Right cardiac atrium (tissue), 5 donors: ENCODE data around the gene REV1. TPM values are rescaled to one million over a fixed set of nuclear protein-coding genes. Genes with fewer than 3 reads are reported as not detected.

Source experiments
- polyA plus RNA-seq: library from polyadenylated mRNA; stranded (reverse); fragments of 200-250 nt; gene quantifications from one replicate; pipeline ENCODE4 v1.2.3, GENCODE V29; 2013
- total RNA-seq, 4 donors: library from RNA; stranded (reverse); fragmentation: NEBNext Ultra II Directional; extraction: Animal tissue kit (Norgen Biotek cat#: 25700); gene quantifications; one replicate each; pipeline ENCODE4 v1.2.1, GENCODE V29; 2021
- donor health status: healthy with polysubstance abuse.
- donor health status: DM: no; HTN: yes; CAD: no.
- donor health status: DM: no; HTN: no; CAD: no.
- donor health status: DM: no; HTN: yes; CAD: no; lungs with severe emphysema.
- donor health status: DM: yes; HTN: yes; CAD: no.

Gene REV1
- total and polyA plus RNA-seq, 5 donors: 16.4 to 37.1 (median 34.0) TPM

Other genes with a start within 250 kb of the REV1 start
- gene LYG2, start 234.4 kb downstream of the REV1 start, total RNA-seq: not detected
- not detected for gene LYG2, start 234.4 kb downstream of the REV1 start, polyA plus RNA-seq
- under 1 TPM in 3 of 4 donors, not detected in 1; 0.40 to 0.72 (median 0.65) TPM for gene LYG1, start 188.8 kb downstream of the REV1 start, total RNA-seq
- 0.84 TPM for gene LYG1, start 188.8 kb downstream of the REV1 start, polyA plus RNA-seq
- 10 to 100 TPM; 18.7 to 22.4 (median 20.2) TPM for gene TXNDC9, start 153.7 kb downstream of the REV1 start, total RNA-seq
- 22.5 TPM for gene TXNDC9, start 153.7 kb downstream of the REV1 start, polyA plus RNA-seq
- gene EIF5B, start 152.6 kb downstream of the REV1 start, total RNA-seq: 10 to 100 TPM; 67.1 to 79.9 (median 71.9) TPM
- 71.6 TPM for gene EIF5B, start 152.6 kb downstream of the REV1 start, polyA plus RNA-seq